Adrenal gland (tissue), 5 donors: ENCODE data around the gene TMPRSS3.

Source experiments
- CTCF ChIP-seq, 6 experiments: fragments of 450-650 bp in 4 of 6; fragments of 200-600 bp in 2 of 6; sonication (generic) in 1 of 6; IDR thresholded peaks; 1 replicate in 5 of 6; 2 replicates in 1 of 6; pipeline versions ENCODE4 v1.5.1 to v1.8.0; 2016 to 2021; ENCODE audit warnings: antibody characterized with exemption in 6 of 6, mild to moderate bottlenecking in 2 of 6, moderate library complexity in 1 of 6
- POLR2A ChIP-seq, 2 donors: fragments of 450-650 bp; IDR thresholded peaks; one replicate each; pipeline ENCODE4 v1.6.1; 2017; ENCODE audit warnings: antibody characterized with exemption in 2 of 2, mild to moderate bottlenecking in 2 of 2, moderate library complexity in 1 of 2
- donor health status: DM: no; HTN: no; CAD: no.

- no peak for TF ChIP-seq CTCF (IDR thresholded peaks at IDR 0.05)
- TF ChIP-seq POLR2A (IDR thresholded peaks at IDR 0.05): no peak
These were observed 3.0 kb downstream of the TMPRSS3 start for GRCh38 chr21:42392731-42393442.
